Fibroblast of lung (primary cell): ENCODE data around the gene MORN1. TPM values are rescaled to one million over a fixed set of nuclear protein-coding genes. Genes with fewer than 3 reads are reported as not detected.

ENCODE experiments used
- DNase-seq, 2 donors: peaks; one replicate each; pipeline versions ENCODE4 v3.0.0 to v3.0.0-alpha.2; 2010; ENCODE audit warnings: low read depth in 2 of 2
- H2AFZ ChIP-seq: 2 replicates; pipeline ENCODE4 v1.5.1; 2012; ENCODE audit warnings: low read length, control low read depth, inconsistent platforms
- H3K27ac ChIP-seq: 2 replicates; pipeline ENCODE4 v1.5.1; 2011; ENCODE audit warnings: low read length, control low read depth; ENCODE audit not compliant: insufficient read depth
- H3K27me3 ChIP-seq: 2 replicates; pipeline ENCODE4 v1.5.1; 2011; ENCODE audit warnings: mild to moderate bottlenecking, low read length; ENCODE audit not compliant: control insufficient read depth, insufficient read depth
- H3K36me3 ChIP-seq: 2 replicates; pipeline ENCODE4 v1.5.1; 2011; ENCODE audit warnings: low read length; ENCODE audit not compliant: control insufficient read depth, insufficient read depth
- H3K4me1 ChIP-seq: 2 replicates; pipeline ENCODE4 v1.5.1; 2011; ENCODE audit warnings: low read length; ENCODE audit not compliant: control insufficient read depth, insufficient read depth; ENCODE audit errors: extremely low read depth
- H3K4me2 ChIP-seq: 2 replicates; pipeline ENCODE4 v1.5.1; 2011; ENCODE audit warnings: low read length, control low read depth; ENCODE audit not compliant: insufficient read depth; ENCODE audit errors: extremely low read depth
- H3K4me3 ChIP-seq, 4 experiments: fragments of 200-600 bp in 1 of 4; sonication (generic) in 1 of 4; replicated peaks in 1 of 4; 2 replicates each; pipeline ENCODE4 v1.5.1; 2011 to 2016; ENCODE audit warnings: low read length in 4 of 4, low read depth in 3 of 4, mild to moderate bottlenecking in 3 of 4, control low read depth in 2 of 4, inconsistent platforms in 1 of 4, mixed read lengths in 1 of 4; ENCODE audit not compliant: insufficient read depth in 1 of 4; ENCODE audit errors: control extremely low read depth in 1 of 4
- H3K79me2 ChIP-seq: 2 replicates; pipeline ENCODE4 v1.5.1; 2012; ENCODE audit warnings: mild to moderate bottlenecking, low read length, inconsistent platforms; ENCODE audit not compliant: control insufficient read depth, insufficient read depth
- H3K9ac ChIP-seq: 2 replicates; pipeline ENCODE4 v1.5.1; 2011; ENCODE audit warnings: mild to moderate bottlenecking, low read length, control low read depth; ENCODE audit not compliant: insufficient read depth
- H3K9me3 ChIP-seq: 2 replicates; pipeline ENCODE4 v1.5.1; 2012; ENCODE audit warnings: low read depth, low read length; ENCODE audit not compliant: control insufficient read depth, insufficient read depth
- H4K20me1 ChIP-seq: 2 replicates; pipeline ENCODE4 v1.5.1; 2011; ENCODE audit warnings: low read length; ENCODE audit not compliant: control insufficient read depth, insufficient read depth; ENCODE audit errors: extremely low read depth
- EZH2 ChIP-seq: IDR thresholded peaks from 2 replicates; pipeline ENCODE4 v1.5.1; 2012; ENCODE audit warnings: low read length, control low read depth, mild to moderate bottlenecking; ENCODE audit errors: missing control alignments
- polyA plus RNA-seq, 2 donors: library from polyadenylated mRNA; depleted of rRNA in 1 of 2; stranded (reverse) in 1 of 2; unstranded in 1 of 2; fragments of >200 nt; gene quantifications; 2 replicates each; pipeline ENCODE4 v1.2.1, GENCODE V29; 2011 to 2012; ENCODE audit warnings: missing spikeins in 1 of 2
- total RNA-seq: library from RNA; depleted of rRNA; stranded (reverse); fragments of >200 nt; gene quantifications from 2 replicates; pipeline ENCODE4 v1.2.1, GENCODE V29; 2014
- TF ChIP-seq, protein P1 (sequence below), 2 donors: IDR thresholded peaks in 1 of 2; conservative IDR thresholded peaks in 1 of 2; 1 replicate in 1 of 2; 2 replicates in 1 of 2; pipeline ENCODE4 v1.5.1; 2011 to 2012; ENCODE audit warnings: low read length in 2 of 2, control low read depth in 1 of 2, inconsistent platforms in 1 of 2, low read depth in 1 of 2, mild to moderate bottlenecking in 1 of 2

Gene MORN1
- total and polyA plus RNA-seq, 2 donors (not counting 1 experiment from before 2014, with no cell fraction given) = 3.5 to 10.6 TPM

DNA sequence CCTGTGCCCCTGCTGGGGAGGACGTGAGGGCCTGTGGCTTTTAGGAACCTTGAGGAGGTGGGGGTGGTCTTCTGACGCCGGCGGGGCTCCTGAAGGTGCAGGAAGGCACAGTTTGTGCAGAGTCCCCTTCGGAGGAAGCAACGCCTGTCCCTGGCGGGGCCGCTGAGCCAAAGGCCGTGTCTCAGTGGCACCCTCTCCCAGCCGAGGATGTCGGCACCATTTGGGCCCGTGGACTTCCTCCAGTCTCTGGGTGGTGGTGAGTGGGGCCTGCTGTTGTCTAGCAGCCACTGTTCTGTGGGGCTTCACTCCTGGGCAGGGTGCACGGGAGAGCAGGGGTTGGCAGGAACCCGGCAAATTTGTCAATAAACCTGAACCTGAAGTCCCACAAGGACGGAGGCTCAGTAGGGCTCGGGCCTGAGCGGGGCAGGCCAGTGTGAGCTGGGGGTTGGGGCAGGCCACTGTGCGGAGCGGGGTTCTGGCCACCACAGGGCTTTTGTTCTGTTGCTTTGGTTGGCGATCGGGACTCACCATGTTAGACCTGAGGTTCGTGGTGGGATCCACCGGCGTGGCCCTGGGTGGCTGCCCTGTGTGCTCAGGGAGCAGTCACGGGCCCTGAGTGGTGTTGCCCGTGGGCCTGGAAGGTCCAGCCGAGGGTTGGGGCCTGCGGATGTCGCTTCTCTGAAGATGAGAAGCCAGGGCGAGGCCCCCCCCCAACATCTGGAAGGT, 98.5 kb downstream of the MORN1 start:
- no peak overlapping the region for H3K4me3 ChIP-seq
- H3K4me2 ChIP-seq = no peak overlapping the region
- no peak for DNase-seq
- H3K79me2 ChIP-seq = peaks cover 89% of the 10 kb centered on the region
- H3K4me1 ChIP-seq = peaks cover 41% of the 10 kb centered on the region
- no peaks in the 10 kb centered on the region for H4K20me1 ChIP-seq
- H3K9ac ChIP-seq = peak overlapping the region; percentile 22
- H3K27me3 ChIP-seq = no peaks in the 10 kb centered on the region
- TF ChIP-seq, protein P1, sequence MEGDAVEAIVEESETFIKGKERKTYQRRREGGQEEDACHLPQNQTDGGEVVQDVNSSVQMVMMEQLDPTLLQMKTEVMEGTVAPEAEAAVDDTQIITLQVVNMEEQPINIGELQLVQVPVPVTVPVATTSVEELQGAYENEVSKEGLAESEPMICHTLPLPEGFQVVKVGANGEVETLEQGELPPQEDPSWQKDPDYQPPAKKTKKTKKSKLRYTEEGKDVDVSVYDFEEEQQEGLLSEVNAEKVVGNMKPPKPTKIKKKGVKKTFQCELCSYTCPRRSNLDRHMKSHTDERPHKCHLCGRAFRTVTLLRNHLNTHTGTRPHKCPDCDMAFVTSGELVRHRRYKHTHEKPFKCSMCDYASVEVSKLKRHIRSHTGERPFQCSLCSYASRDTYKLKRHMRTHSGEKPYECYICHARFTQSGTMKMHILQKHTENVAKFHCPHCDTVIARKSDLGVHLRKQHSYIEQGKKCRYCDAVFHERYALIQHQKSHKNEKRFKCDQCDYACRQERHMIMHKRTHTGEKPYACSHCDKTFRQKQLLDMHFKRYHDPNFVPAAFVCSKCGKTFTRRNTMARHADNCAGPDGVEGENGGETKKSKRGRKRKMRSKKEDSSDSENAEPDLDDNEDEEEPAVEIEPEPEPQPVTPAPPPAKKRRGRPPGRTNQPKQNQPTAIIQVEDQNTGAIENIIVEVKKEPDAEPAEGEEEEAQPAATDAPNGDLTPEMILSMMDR (conservative IDR thresholded peaks at IDR 0.05 in 1 of 2, IDR thresholded peaks at IDR 0.05 in 1 of 2; ENCODE audit: low read depth in 1 of 2, low read length in 2 of 2) = no peak
- TF ChIP-seq EZH2 = no peak
- no peak overlapping the region for H2AFZ ChIP-seq
- no peaks in the 10 kb centered on the region for H3K36me3 ChIP-seq
- peak overlapping the region; percentile 95 for H3K27ac ChIP-seq
- H3K9me3 ChIP-seq = no peaks in the 10 kb centered on the region

DNA sequence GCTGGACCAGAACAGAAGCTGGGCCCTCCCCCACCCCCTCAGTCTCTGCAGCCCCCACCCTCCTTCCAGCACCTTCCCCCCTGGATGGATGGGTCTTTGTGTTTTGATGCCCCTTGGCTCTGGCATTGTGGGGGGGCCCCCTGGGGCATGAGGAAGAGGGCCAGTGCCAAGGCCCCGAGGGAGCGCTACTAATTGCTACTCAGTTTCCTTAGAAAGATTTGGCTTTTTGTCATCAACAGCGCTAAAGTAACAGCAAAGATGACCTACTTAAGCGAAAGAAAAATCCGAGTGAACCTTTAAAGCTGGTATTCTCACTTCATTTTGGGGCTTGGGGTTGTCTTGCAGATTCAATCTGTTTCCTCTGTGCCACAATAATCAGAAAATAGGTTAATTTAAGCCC, 99.8 kb downstream of the MORN1 start:
- no peaks in the 10 kb centered on the region for H3K27me3 ChIP-seq
- peak overlapping the region in 1 of 4 experiments; percentile 35 for H3K4me3 ChIP-seq
- H4K20me1 ChIP-seq = no peaks in the 10 kb centered on the region
- H3K9ac ChIP-seq = peak overlapping the region; percentile 79
- no peak for DNase-seq
- H3K4me1 ChIP-seq = peaks cover 40% of the 10 kb centered on the region
- no peaks in the 10 kb centered on the region for H3K9me3 ChIP-seq
- peak overlapping the region; percentile 95 for H3K27ac ChIP-seq
- H3K36me3 ChIP-seq = no peaks in the 10 kb centered on the region
- peaks cover 86% of the 10 kb centered on the region for H3K79me2 ChIP-seq
- TF ChIP-seq, protein P1 (conservative IDR thresholded peaks at IDR 0.05 in 1 of 2, IDR thresholded peaks at IDR 0.05 in 1 of 2; ENCODE audit: low read depth in 1 of 2, low read length in 2 of 2) = no peak
- no peak for TF ChIP-seq EZH2
- peak overlapping the region; percentile 81 for H3K4me2 ChIP-seq
- no peak overlapping the region for H2AFZ ChIP-seq

DNA sequence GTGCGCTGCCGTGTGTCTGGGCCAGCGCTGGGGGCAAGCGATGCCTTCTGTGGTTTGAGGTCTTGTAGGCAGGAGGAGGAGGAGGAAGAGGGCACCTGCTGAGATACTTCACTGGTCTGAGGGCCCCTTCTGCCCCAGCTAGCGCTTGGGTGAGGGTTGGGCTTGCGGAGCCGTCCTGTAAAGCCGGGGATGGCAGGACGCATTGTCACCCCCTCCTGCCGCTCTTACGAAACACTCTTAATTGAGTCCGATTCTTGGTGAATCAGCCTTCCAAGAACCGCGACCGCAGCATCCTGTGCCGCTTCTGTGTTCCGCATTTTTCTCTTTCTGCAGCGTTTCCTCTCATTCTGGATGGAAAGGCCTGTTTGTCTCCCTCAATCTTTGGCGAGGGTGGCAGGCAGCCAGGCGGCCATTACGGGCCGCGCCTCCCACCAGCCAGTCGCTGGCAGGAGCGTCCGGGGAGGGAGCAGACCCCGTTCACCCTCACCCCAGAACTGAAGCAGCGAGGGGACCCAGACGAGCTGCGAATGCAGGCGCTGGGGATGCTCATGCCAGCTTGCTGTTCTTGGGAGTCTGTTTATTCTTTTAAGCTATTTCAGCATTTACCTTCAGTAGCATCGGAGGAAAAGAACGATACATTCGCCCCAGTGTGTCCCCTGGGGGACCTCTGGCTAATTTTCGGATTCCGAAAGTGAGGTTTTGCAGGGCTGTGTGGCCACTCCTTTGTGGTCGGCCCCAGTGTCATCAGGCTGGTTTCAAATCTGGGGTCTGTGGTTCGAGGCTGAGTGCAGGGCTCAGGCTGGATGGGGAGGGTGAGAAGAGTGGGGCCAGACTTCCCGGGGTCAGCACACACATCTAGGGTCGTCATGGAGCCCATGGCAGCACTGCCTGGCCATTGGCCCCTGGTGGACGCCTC, 100.5 kb downstream of the MORN1 start:
- Histone ChIP-seq H3K9ac (peak overlapping the region; percentile 79), H2AFZ (no peak overlapping the region), H3K27me3 (no peaks in the 10 kb centered on the region), H3K4me1 (peaks cover 38% of the 10 kb centered on the region), H3K9me3 (no peaks in the 10 kb centered on the region), H3K4me3 (peak overlapping the region; percentile 32 to 38 (median 34)), H3K79me2 (peaks cover 86% of the 10 kb centered on the region), H3K36me3 (no peaks in the 10 kb centered on the region), H3K27ac (peak overlapping the region; percentile 95), H3K4me2 (peak overlapping the region; percentile 81), H4K20me1 (no peaks in the 10 kb centered on the region)
- no peak for TF ChIP-seq EZH2
- TF ChIP-seq, protein P1 (conservative IDR thresholded peaks at IDR 0.05 in 1 of 2, IDR thresholded peaks at IDR 0.05 in 1 of 2; ENCODE audit: low read depth in 1 of 2, low read length in 2 of 2) = no peak
- DNase-seq = peak; percentile 98 to 99
